AG10803 (cell line): ENCODE data around the gene DCTN1.

Source experiments
- DNase-seq: peaks from one replicate; pipeline ENCODE4 v3.0.0; 2010; ENCODE audit warnings: low read depth
- H3K4me3 ChIP-seq: 2 replicates; pipeline ENCODE4 v1.5.1; 2011; ENCODE audit warnings: mild to moderate bottlenecking, low read length, control low read depth
- TF ChIP-seq, protein P1 (sequence below): conservative IDR thresholded peaks from 2 replicates; pipeline ENCODE4 v1.5.1; 2011; ENCODE audit warnings: mild to moderate bottlenecking, low read length, control low read depth, inconsistent platforms

DCTN1 gene

DNA sequence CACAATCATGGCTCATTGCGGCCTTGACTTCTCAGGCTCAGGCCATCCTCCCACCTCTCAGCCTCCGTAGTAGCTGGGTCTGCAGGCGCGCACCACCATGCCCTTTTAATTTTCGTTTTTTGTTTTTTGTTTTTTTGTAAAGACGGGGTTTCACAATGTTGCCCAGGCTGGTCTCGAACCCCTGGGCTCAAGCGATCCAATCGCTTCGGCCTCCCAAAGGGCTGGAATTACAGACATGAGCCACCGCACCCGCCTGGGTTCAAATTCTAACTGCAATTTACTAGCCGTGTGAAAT is 12.3 kb upstream of the DCTN1 start:
- no peak for DNase-seq
- TF ChIP-seq, protein P1, sequence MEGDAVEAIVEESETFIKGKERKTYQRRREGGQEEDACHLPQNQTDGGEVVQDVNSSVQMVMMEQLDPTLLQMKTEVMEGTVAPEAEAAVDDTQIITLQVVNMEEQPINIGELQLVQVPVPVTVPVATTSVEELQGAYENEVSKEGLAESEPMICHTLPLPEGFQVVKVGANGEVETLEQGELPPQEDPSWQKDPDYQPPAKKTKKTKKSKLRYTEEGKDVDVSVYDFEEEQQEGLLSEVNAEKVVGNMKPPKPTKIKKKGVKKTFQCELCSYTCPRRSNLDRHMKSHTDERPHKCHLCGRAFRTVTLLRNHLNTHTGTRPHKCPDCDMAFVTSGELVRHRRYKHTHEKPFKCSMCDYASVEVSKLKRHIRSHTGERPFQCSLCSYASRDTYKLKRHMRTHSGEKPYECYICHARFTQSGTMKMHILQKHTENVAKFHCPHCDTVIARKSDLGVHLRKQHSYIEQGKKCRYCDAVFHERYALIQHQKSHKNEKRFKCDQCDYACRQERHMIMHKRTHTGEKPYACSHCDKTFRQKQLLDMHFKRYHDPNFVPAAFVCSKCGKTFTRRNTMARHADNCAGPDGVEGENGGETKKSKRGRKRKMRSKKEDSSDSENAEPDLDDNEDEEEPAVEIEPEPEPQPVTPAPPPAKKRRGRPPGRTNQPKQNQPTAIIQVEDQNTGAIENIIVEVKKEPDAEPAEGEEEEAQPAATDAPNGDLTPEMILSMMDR: no peak
- peak overlapping the region; percentile 95; the same call in 1 of the 2 replicates for H3K4me3 ChIP-seq

DNA sequence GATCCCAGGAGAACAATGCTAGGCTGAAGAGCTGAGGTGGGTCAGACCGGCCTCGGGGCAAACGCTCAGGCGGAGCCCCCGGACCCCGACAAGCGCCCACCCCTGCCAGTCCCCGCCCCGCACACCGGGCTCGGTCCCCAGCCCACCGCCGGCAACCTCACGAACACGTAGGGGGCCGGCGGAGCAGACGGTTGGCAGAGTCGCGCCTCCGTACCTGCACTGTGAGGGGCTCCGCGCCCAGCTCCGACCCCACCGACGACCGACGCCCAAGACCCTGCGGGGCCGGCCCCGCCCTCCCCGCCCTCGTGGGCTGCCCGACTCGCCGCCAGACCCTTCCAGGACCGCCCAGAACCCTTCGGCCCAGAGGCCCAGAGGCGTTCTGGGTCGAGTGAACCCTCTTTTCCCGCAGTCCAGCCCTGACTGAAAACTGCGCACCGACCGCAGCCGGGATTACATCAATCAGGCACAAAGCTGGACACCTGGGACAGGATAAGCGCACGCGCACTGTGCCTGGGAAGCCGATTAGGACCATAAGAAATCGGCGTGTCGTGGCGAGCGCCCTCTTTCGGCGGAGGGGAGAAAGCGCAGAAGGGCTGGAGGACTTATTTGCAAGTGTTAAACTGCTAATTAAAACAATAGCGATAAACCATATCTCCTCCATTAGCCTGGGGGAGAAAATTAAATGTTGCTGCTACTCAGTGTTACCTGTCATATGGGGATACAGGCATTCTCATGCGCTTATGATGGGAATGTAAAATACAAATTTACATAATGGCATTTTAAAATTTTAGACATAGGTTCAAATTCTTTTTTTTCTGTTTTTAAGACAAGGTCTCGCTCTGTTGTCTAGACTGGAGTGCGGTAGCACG is 11.7 kb upstream of the DCTN1 start:
- DNase-seq: peak; percentile 82
- TF ChIP-seq, protein P1: peak; percentile 97
- peak overlapping the region; percentile 95 for H3K4me3 ChIP-seq

DNA sequence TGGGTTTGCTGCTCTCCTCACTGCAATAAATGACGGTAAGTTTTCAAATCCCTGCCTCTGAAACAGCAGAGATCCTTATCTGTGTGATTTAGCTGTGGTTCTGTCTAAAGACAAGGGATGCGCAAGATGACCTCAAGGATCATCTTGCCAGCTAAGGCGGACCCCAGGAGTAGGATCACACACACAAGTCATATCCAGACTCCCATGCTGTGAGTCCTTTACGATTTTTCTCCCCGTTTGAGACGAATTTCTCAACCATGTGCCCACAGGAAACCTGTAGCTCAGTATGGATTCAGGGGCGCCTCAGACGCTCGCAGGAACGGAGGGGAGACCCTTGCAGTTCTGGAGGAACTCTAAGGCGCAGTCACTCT is 11.1 kb upstream of the DCTN1 start:
- TF ChIP-seq, protein P1: no peak
- peak; percentile 42 for DNase-seq
- peak overlapping the region; percentile 95 for H3K4me3 ChIP-seq

DNA sequence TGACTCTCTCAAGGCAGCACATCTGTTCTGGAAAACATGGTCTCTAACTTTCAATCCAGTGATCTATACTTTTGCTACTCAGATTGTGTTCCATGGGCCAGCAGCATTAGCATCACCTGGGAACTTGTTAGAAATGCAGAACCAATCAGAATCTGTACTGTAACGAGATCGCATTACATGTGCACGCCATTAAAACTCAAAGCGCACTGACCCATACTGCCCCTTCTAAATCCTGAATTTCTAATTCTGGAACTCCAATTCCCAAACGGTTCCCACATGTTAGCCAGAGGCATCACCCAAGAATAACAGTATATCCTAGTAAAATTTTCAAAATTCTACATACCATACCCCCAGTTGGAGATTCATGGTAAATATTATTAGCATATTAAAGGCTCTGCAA is 10.5 kb upstream of the DCTN1 start:
- DNase-seq: no peak
- TF ChIP-seq, protein P1: no peak

DNA sequence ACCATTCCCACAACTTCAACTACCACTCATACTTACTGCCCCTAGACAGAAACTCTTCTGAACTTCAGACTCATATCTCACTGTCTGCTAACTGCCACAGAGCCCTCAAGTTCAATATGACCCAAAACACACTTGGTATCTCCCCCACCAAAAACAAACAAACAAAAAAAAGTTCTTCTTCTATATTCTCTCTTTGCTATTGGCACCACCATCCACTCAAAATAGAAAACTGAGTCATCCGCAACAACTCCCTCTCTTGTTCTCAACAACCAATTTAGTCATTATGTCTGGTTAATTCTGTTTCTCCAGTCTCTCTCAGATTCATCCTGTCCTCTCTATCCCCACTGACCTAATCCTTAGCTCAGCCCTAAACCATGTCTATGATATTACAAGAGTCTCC is 7.2 kb upstream of the DCTN1 start:
- DNase-seq: peak; percentile 39
- TF ChIP-seq, protein P1: no peak

More for the DNA sequence above, 10.5 kb upstream of the DCTN1 start:
- H3K4me3 ChIP-seq: peak overlapping the region; percentile 95

DNA sequence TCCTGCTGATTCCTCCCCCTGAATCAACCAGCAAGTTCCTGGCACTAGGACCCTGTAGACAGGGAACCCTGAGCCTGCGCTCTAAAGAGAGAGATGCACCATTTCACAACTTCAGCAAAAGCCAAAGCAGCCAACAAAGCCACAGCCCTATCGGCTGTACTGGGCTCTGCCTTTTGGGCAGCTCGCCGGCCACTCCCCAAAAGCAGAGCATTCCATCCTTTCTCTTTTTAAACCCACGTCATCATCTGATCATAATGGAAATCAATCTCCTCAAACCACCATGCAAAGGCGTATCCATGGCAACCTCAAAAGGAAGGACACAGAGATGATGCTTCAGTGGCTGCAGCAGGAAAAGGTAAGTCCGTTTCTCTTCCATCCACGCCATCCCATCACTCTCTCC is 5.3 kb upstream of the DCTN1 start:
- no peak overlapping the region for H3K4me3 ChIP-seq
- peak; percentile 26 for DNase-seq
- TF ChIP-seq, protein P1: no peak

More for the DNA sequence above, 7.2 kb upstream of the DCTN1 start:
- no peak overlapping the region for H3K4me3 ChIP-seq

DNA sequence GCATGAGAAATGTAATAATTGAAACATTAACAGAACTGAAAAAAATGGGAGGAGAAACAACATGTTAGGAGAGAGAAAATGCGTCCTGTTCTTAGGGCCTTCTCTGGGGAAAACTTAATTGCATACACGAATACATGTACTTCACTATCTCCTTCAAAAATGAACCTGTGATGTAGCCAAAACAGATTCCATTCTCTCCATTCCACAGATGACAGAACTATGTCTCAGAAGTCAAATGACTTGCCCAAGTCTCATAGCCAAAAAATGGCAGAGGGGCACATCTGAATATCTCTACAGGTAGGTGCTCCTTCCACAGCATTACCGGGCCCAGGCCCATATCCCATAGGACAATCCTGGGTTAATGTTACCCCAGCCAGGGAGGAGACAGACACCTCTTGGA is 3.9 kb upstream of the DCTN1 start:
- no peak overlapping the region for H3K4me3 ChIP-seq
- TF ChIP-seq, protein P1: no peak
- DNase-seq: peak; percentile 77
